CD4-positive, CD25-positive, alpha-beta regulatory T cell (primary cell): ENCODE data around the gene PAFAH1B1. TPM values are rescaled to one million over a fixed set of nuclear protein-coding genes. Genes with fewer than 3 reads are reported as not detected.

ENCODE experiments used
- ATAC-seq, 2 donors: fragments of 150-1000 bp; cut with Tn5 transposase; one replicate each; pipeline ENCODE4 v1.10.0; 2021; ENCODE audit warnings: low read depth in 2 of 2, moderate number of reproducible peaks in 2 of 2, moderate library complexity in 1 of 2
- DNase-seq, 3 donors: peaks; one replicate each; pipeline versions ENCODE4 v3.0.0 to v3.0.0-alpha.2; 2012 to 2022; ENCODE audit warnings: mixed read lengths in 1 of 3
- H3K27ac ChIP-seq: one replicate; pipeline ENCODE4 v1.7.0; 2013; ENCODE audit warnings: mild to moderate bottlenecking, low read length; ENCODE audit not compliant: insufficient read depth, poor library complexity, severe bottlenecking
- H3K27me3 ChIP-seq: one replicate; pipeline ENCODE4 v1.7.0; 2013; ENCODE audit warnings: low read length; ENCODE audit not compliant: control insufficient read depth, insufficient read depth
- H3K36me3 ChIP-seq: one replicate; pipeline ENCODE4 v1.7.0; 2013; ENCODE audit warnings: mild to moderate bottlenecking, low read length, moderate library complexity; ENCODE audit not compliant: control insufficient read depth, insufficient read depth
- H3K4me1 ChIP-seq: 2 replicates; pipeline ENCODE4 v1.7.0; 2013; ENCODE audit warnings: mild to moderate bottlenecking, low read length; ENCODE audit not compliant: insufficient read depth, control insufficient read depth, poor library complexity, severe bottlenecking
- H3K4me3 ChIP-seq: one replicate; pipeline ENCODE4 v1.7.0; 2013; ENCODE audit warnings: low read depth, mild to moderate bottlenecking, low read length, moderate library complexity
- H3K9me3 ChIP-seq, 2 experiments: 1 replicate in 1 of 2; 2 replicates in 1 of 2; pipeline ENCODE4 v1.7.0; 2013; ENCODE audit warnings: low read length in 2 of 2, mild to moderate bottlenecking in 1 of 2, moderate library complexity in 1 of 2; ENCODE audit not compliant: control insufficient read depth in 2 of 2
- H3K27ac Mint-ChIP-seq, 3 donors: one replicate each; pipeline ENCODE4 v1.8.0; 2020 to 2022; ENCODE audit warnings: mild to moderate bottlenecking in 3 of 3, mixed read lengths in 3 of 3, moderate library complexity in 2 of 3
- H3K27me3 Mint-ChIP-seq: one replicate; pipeline ENCODE4 v1.8.0; 2022; ENCODE audit warnings: mild to moderate bottlenecking, mixed read lengths
- H3K36me3 Mint-ChIP-seq: one replicate; pipeline ENCODE4 v1.8.0; 2020; ENCODE audit warnings: mixed read lengths
- H3K4me1 Mint-ChIP-seq, 4 donors: one replicate each; pipeline ENCODE4 v1.8.0; 2020 to 2022; ENCODE audit warnings: mixed read lengths in 4 of 4, mild to moderate bottlenecking in 1 of 4
- H3K4me3 Mint-ChIP-seq, 4 donors: one replicate each; pipeline ENCODE4 v1.8.0; 2020 to 2022; ENCODE audit warnings: mild to moderate bottlenecking in 4 of 4, mixed read lengths in 4 of 4, moderate library complexity in 3 of 4
- H3K9me3 Mint-ChIP-seq, 7 donors: one replicate each; pipeline ENCODE4 v1.8.0; 2020 to 2022; ENCODE audit warnings: mixed read lengths in 7 of 7, mild to moderate bottlenecking in 3 of 7, moderate library complexity in 2 of 7
- polyA plus RNA-seq, 4 donors: library from polyadenylated mRNA; unstranded; fragments of 300-500 nt; fragmentation: Illumina TruSeq; gene quantifications; one replicate each; pipeline ENCODE4 v1.2.3, GENCODE V29; 2021
- total RNA-seq: library from RNA; stranded (reverse); gene quantifications from one replicate; pipeline ENCODE4 v1.2.3, GENCODE V29; 2022

PAFAH1B1 gene
- total and polyA plus RNA-seq, 5 donors from 2014 or later = 20.6 to 174 (median 33.6) TPM

DNA sequence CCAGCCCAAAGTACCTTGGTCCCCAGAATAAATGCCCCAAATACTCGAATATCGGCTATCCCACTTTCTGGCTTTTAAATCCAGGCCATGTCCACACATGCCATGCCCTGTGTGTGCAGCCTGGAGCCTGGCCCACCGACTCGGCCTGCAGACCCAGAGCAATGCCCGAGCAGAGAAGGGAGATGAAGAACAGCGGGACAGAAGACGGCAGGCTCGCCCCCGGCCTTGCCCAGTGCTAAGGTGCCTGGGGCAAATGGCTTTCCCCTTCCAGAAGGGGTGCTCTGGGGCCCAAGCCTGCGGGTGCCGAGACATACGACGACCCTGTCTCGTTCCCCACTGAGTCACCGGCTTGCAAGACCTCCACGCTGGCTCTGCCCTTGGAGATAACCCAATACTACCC lies 110.2 kb downstream of the PAFAH1B1 start:
- Mint-ChIP-seq H3K9me3 (no peaks in the 10 kb centered on the region), H3K4me1 (peaks cover 0 to 18% (median 4%) of the 10 kb centered on the region in 4 donors), H3K36me3 (no peaks in the 10 kb centered on the region), H3K27ac (no peak overlapping the region), H3K4me3 (no peak overlapping the region), H3K27me3 (no peaks in the 10 kb centered on the region)
- Histone ChIP-seq H3K4me3 (no peak overlapping the region), H3K27ac (no peak overlapping the region), H3K9me3 (no peaks in the 10 kb centered on the region), H3K4me1 (peaks cover 4% of the 10 kb centered on the region), H3K36me3 (peaks cover 14% of the 10 kb centered on the region), H3K27me3 (no peaks in the 10 kb centered on the region)
- ATAC-seq = no peak
- DNase-seq = no peak

DNA sequence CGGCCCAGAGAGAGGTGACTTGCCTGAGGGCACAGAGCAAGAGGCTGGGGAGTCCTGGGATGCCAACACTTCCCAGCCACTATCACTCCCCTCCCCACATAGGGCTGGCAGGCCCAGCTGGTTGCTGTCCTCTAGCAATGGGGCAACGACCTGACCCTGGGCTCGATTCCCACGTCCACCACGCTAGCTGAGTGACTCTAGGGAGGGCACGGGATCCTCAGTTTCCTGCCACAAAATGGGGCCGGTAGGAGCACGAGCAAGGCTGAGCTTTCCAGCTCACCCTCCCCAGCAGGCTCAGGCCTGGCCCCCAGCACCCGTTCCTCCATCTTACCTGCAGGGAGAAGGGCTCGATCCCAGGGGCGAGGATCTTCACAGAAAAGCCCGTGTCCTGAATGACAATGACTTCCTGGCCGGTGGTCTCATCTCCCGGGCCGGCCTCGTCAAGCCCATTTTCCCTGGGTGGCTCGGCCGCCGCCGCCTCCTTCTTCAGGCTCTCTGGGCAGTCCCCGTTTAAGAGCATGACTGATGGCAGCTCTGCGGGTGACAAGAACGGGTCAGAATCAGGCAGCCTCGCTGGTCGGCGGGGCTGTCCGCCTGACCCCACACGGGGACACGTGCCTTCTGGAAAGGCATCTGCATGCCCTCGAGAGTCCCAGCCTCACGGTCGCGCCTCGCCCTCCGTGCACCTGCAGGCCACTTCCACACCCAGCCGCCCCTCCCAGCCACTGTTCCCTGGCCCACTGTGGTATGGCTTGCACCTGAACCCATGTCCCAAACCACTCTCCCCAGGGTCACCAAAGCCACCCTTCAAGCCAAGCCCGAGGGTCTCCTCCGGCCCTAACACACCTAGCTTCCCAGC lies 110.8 kb downstream of the PAFAH1B1 start:
- no peaks in the 10 kb centered on the region for H3K27me3 Mint-ChIP-seq

DNA sequence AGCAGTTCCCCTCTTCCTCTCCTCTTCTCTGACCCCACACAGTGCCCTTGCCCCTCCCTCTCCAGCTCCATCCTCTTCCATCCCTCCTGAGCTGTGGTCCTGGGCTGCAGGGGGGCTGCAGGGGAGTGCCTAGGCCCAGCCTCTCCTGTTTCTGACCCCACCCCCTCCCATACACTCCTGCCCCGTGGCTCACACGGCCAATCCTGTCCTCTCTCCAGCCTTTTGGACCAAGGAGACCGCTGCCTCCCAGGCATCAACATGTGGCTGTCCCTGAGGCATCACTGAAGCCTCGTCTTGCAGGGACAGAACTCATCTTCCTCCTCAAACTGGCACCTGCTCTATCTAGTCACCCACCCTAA lies 111.4 kb downstream of the PAFAH1B1 start:
- H3K27ac ChIP-seq = no peak overlapping the region
- no peak for ATAC-seq
- H3K9me3 Mint-ChIP-seq = no peaks in the 10 kb centered on the region
- H3K4me3 Mint-ChIP-seq = no peak overlapping the region
- H3K4me3 ChIP-seq = no peak overlapping the region
- H3K27me3 Mint-ChIP-seq = no peaks in the 10 kb centered on the region
- H3K4me1 ChIP-seq = peaks cover 12% of the 10 kb centered on the region
- no peaks in the 10 kb centered on the region for H3K9me3 ChIP-seq
- peaks cover under 1 to 30% (median 14%) of the 10 kb centered on the region in 4 donors for H3K4me1 Mint-ChIP-seq
- no peaks in the 10 kb centered on the region for H3K36me3 Mint-ChIP-seq
- peaks cover 14% of the 10 kb centered on the region for H3K36me3 ChIP-seq
- DNase-seq = no peak
- H3K27ac Mint-ChIP-seq = peak overlapping the region in 1 of 3 donors; percentile 76
- H3K27me3 ChIP-seq = no peaks in the 10 kb centered on the region

More for the DNA sequence above, 110.8 kb downstream of the PAFAH1B1 start:
- H3K27ac Mint-ChIP-seq = peak overlapping the region in 1 of 3 donors; percentile 76
- H3K9me3 ChIP-seq = no peaks in the 10 kb centered on the region
- H3K27ac ChIP-seq = no peak overlapping the region
- ATAC-seq = no peak
- peaks cover 14% of the 10 kb centered on the region for H3K36me3 ChIP-seq
- H3K4me3 ChIP-seq = no peak overlapping the region
- H3K4me1 Mint-ChIP-seq = peaks cover 0 to 24% (median 8%) of the 10 kb centered on the region in 4 donors
- no peak for DNase-seq
- no peaks in the 10 kb centered on the region for H3K36me3 Mint-ChIP-seq
- H3K9me3 Mint-ChIP-seq = no peaks in the 10 kb centered on the region
- peaks cover 6% of the 10 kb centered on the region for H3K4me1 ChIP-seq
- no peak overlapping the region for H3K4me3 Mint-ChIP-seq
- H3K27me3 ChIP-seq = no peaks in the 10 kb centered on the region

DNA sequence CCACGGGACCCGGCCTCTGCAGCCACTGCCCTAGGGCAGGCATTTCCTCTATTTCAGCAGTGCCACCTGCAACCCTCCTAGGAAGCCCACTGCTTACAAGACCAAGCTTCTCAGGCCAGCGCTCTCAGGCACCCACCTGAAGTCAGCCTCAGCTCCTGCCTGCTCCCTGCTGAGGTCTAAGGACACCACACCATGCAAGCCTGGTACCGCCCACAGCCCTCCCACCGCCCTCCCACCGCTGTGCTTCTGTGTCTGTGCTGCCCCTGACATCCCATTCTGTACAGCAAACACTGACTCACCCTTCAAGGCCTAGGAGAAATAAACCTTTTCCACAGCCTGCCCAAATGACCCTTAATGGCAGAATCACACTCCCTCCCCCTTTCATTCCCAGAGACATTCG lies 111.8 kb downstream of the PAFAH1B1 start:
- Mint-ChIP-seq H3K27ac (peak overlapping the region in 1 of 3 donors; percentile 43), H3K36me3 (no peaks in the 10 kb centered on the region), H3K4me3 (peak overlapping the region in 1 of 4 donors; percentile 3), H3K4me1 (peaks cover 5 to 34% (median 18%) of the 10 kb centered on the region in 4 donors), H3K27me3 (no peaks in the 10 kb centered on the region), H3K9me3 (peaks cover 0 to 1% (median 0%) of the 10 kb centered on the region in 7 donors)
- Histone ChIP-seq H3K4me3 (no peak overlapping the region), H3K27ac (no peak overlapping the region), H3K9me3 (no peaks in the 10 kb centered on the region), H3K4me1 (peaks cover 16% of the 10 kb centered on the region), H3K27me3 (no peaks in the 10 kb centered on the region), H3K36me3 (peaks cover 12% of the 10 kb centered on the region)
- ATAC-seq = no peak
- DNase-seq = no peak

DNA sequence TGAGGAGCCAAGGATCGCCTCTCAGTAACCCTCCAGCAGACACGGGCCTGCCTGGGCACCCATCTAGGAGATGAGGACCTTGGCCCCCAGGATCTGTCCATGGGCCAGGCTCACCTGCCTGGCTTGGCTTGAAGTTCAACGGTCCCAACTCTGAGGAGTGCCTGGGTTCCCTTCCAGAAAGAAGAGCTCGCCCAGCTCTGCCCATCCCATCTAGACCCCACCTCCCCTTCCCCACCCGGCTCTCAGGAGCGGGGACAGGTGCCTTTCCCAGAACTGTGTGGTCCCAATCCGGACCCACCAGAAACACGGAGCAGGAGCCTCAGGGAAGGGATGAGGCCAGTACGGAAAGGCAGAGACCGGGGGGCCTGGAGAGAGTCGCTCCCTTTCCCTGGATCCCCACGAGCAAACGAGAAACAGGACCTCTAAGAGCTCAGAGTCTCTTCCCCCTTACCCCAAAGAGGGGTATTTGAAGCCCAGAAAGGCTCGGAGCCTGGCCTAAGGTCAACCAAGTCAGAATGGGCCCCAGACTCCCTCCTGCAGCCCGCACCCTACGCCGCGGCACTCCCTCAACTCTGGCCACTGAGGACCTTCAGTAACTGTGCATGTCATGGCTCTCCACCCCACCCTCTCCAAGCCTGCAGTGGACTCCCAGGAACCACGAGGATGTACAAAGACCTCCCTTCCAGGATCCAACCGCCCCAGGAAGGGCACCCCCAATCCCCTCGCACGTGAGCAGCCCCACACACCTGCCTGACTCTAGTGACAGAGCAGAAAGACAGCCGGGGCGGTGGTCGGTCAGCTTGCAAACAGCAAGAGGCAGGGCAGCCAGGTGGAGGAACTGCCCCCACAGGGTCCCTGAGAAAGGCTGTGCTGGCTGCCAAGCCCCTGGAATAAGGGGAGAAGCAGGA lies 112.7 kb downstream of the PAFAH1B1 start:
- H3K4me1 ChIP-seq = peaks cover 24% of the 10 kb centered on the region
- peak overlapping the region in 1 of 4 donors; percentile 68 for H3K4me3 Mint-ChIP-seq

DNA sequence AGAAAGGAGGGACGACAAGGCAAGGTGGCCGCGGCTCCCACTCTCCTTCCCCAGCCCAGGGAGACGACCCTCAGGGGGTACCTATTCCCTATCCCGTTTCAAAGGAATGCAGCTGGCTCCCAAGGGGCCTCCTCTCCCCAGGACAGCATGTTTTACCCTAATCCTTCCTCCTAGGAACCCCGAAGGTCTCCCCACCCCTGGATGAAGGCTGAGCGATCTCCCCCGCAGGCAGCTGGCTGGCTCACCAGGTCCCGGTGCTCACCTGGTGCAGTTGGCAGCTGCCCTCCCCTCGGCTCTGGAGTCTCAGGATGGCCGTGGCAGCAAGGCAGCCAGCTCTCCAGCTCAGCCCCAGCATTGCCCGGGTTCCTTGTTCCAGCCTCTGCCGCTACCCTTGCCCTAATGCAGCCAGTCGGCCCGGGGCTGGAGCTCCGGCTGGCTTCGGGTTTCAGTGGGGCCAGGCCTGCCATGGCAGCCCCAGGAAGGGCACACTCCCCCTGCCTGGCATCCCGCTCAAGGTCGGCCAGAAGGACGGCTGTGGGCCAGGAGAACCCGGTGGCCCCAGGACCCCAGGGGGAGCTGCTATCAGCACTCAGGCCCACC lies 113.6 kb downstream of the PAFAH1B1 start:
- no peak for ATAC-seq
- no peak for DNase-seq
- H3K4me3 Mint-ChIP-seq = peak overlapping the region in 1 of 4 donors; percentile 68
- Histone ChIP-seq H3K36me3 (peaks cover 4% of the 10 kb centered on the region), H3K27me3 (no peaks in the 10 kb centered on the region), H3K27ac (no peak overlapping the region), H3K4me3 (no peak overlapping the region), H3K4me1 (peaks cover 27% of the 10 kb centered on the region), H3K9me3 (no peaks in the 10 kb centered on the region)
- H3K36me3 Mint-ChIP-seq = no peaks in the 10 kb centered on the region
- peaks cover 10 to 41% (median 22%) of the 10 kb centered on the region in 4 donors for H3K4me1 Mint-ChIP-seq
- peak overlapping the region in 1 of 3 donors; percentile 52 for H3K27ac Mint-ChIP-seq
- H3K9me3 Mint-ChIP-seq = peaks cover 0 to 2% (median 0%) of the 10 kb centered on the region in 7 donors
- H3K27me3 Mint-ChIP-seq = no peaks in the 10 kb centered on the region

More for the DNA sequence above, 112.7 kb downstream of the PAFAH1B1 start:
- Mint-ChIP-seq H3K27ac (peak overlapping the region; percentile 32 to 55 (median 52)), H3K27me3 (no peaks in the 10 kb centered on the region), H3K4me1 (peaks cover 10 to 40% (median 21%) of the 10 kb centered on the region in 4 donors), H3K36me3 (no peaks in the 10 kb centered on the region), H3K9me3 (peaks cover 0 to 2% (median 0%) of the 10 kb centered on the region in 7 donors)
- H3K36me3 ChIP-seq = peaks cover 5% of the 10 kb centered on the region
- H3K9me3 ChIP-seq = no peaks in the 10 kb centered on the region
- ATAC-seq = no peak
- H3K27me3 ChIP-seq = no peaks in the 10 kb centered on the region
- H3K27ac ChIP-seq = no peak overlapping the region
- no peak for DNase-seq
- H3K4me3 ChIP-seq = no peak overlapping the region
